ENCODE measurements around the gene FAH.
"Not testable (repeated sequence)": the region's sequence is repeated elsewhere in the genome, so short reads cannot be mapped to it uniquely, and the experiment has no call there.

Gene FAH

GRCh38 chr15:80120636-80121035 lies 32.2 kb upstream of the FAH start:
- Histone ChIP-seq H3K36me3 (ENCODE audit: insufficient read depth, low read length) (peaks cover 30% of the 10 kb centered on the region), H3K9ac (ENCODE audit: low read depth, low read length) (no peak overlapping the region), H3K27me3 (ENCODE audit: insufficient read depth, low read length, poor library complexity) (no peaks in the 10 kb centered on the region)

DNA sequence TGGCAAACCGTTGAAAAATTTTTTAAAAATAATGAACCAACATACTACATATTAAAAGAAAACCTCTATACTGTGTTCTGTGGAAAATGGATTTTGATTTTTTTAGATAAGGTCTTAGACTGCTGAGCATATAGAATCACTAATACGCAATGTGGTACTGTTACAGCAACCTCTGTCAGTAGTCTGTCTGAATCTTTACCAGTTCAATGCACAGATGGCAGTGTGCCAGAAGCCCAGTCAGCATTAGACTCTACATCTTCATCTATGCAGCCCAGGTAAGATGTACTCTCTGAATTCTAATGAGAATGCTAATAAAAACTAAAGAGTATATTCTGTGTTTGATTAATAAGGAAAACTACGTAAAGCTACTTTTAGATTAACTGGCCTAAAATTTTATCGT lies 31.3 kb upstream of the FAH start:
- no peak overlapping the region for H2AFZ ChIP-seq (ENCODE audit: low read depth, low read length)
- peaks cover 2% of the 10 kb centered on the region; the same call in 1 of the 2 replicates for H4K20me1 ChIP-seq (ENCODE audit: insufficient read depth, low read length)
- no peak for ATAC-seq (ENCODE audit: insufficient read depth, low read depth)
- no peaks in the 10 kb centered on the region for H3K27me3 ChIP-seq (ENCODE audit: insufficient read depth, low read length, poor library complexity)
- H3K9me3 ChIP-seq (ENCODE audit: insufficient read depth, low read length, severe bottlenecking), result no peaks in the 10 kb centered on the region
- DNase-seq, result no peak
- H3K4me3 ChIP-seq (ENCODE audit: low read depth in 1 of 2, low read length in 2 of 2), result no peak overlapping the region
- H3K9ac ChIP-seq (ENCODE audit: low read depth, low read length), result no peak overlapping the region
- no peak for TF ChIP-seq EZH2 (IDR thresholded peaks at IDR 0.05; ENCODE audit: borderline replicate concordance, low read depth, low read length, severe bottlenecking)
- no peak for TF ChIP-seq CTCF (IDR thresholded peaks at IDR 0.05; ENCODE audit: borderline replicate concordance, extremely low read depth, low read length, poor library complexity, severe bottlenecking)
- no peak overlapping the region for H3K4me2 ChIP-seq (ENCODE audit: insufficient read depth, low read length)
- H3K4me1 ChIP-seq (ENCODE audit: insufficient read depth, low read length), result no peaks in the 10 kb centered on the region
- H3K27ac ChIP-seq (ENCODE audit: low read length), result no peak overlapping the region
- peaks cover 24% of the 10 kb centered on the region; the same call in 1 of the 2 replicates for H3K79me2 ChIP-seq (ENCODE audit: insufficient read depth, low read length)
- peaks cover 36% of the 10 kb centered on the region for H3K36me3 ChIP-seq (ENCODE audit: insufficient read depth, low read length)

More at GRCh38 chr15:80120636-80121035, 32.2 kb upstream of the FAH start:
- ATAC-seq (ENCODE audit: insufficient read depth, low read depth) (no peak), DNase-seq (no peak)
- Histone ChIP-seq H4K20me1 (ENCODE audit: insufficient read depth, low read length) (peaks cover 2% of the 10 kb centered on the region; the same call in 1 of the 2 replicates), H3K79me2 (ENCODE audit: insufficient read depth, low read length) (peaks cover 31% of the 10 kb centered on the region; the same call in 1 of the 2 replicates), H2AFZ (ENCODE audit: low read depth, low read length) (no peak overlapping the region), H3K4me2 (ENCODE audit: insufficient read depth, low read length) (no peak overlapping the region), H3K4me3 (ENCODE audit: low read depth in 1 of 2, low read length in 2 of 2) (no peak overlapping the region), H3K27ac (ENCODE audit: low read length) (no peak overlapping the region), H3K4me1 (ENCODE audit: insufficient read depth, low read length) (no peaks in the 10 kb centered on the region), H3K9me3 (ENCODE audit: insufficient read depth, low read length, severe bottlenecking) (no peaks in the 10 kb centered on the region)
- TF ChIP-seq EZH2 (IDR thresholded peaks at IDR 0.05; ENCODE audit: borderline replicate concordance, low read depth, low read length, severe bottlenecking), result no peak
- TF ChIP-seq CTCF (IDR thresholded peaks at IDR 0.05; ENCODE audit: borderline replicate concordance, extremely low read depth, low read length, poor library complexity, severe bottlenecking), result no peak

DNA sequence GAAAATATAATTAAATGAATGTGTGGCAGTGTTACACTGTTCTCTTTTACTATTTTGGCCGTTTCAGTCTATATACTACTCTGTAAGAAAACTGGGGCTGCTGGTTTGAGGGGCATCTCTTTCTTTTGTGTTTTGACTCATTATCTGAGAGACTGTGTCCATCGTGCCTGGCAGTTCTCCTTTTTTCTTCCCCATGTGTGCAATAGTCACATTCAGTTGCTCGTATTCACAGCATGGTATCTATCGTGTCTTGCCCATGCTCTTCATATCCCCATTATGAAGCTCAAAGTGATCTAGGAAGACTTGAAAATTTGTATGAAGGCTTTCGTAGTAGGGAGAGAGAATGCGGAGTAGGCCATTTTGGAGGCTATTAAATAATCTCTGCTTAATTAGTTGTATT lies 29.8 kb upstream of the FAH start:
- H3K27ac ChIP-seq (ENCODE audit: low read length), result no peak overlapping the region
- no peak overlapping the region for H3K4me3 ChIP-seq (ENCODE audit: low read depth in 1 of 2, low read length in 2 of 2)
- TF ChIP-seq CTCF (IDR thresholded peaks at IDR 0.05; ENCODE audit: borderline replicate concordance, extremely low read depth, low read length, poor library complexity, severe bottlenecking) (no peak), EZH2 (IDR thresholded peaks at IDR 0.05; ENCODE audit: borderline replicate concordance, low read depth, low read length, severe bottlenecking) (no peak)
- H2AFZ ChIP-seq (ENCODE audit: low read depth, low read length), result no peak overlapping the region
- ATAC-seq (ENCODE audit: insufficient read depth, low read depth) (no peak), DNase-seq (no peak)
- no peaks in the 10 kb centered on the region for H3K4me1 ChIP-seq (ENCODE audit: insufficient read depth, low read length)
- peaks cover 36% of the 10 kb centered on the region for H3K36me3 ChIP-seq (ENCODE audit: insufficient read depth, low read length)
- peaks cover 2% of the 10 kb centered on the region; the same call in 1 of the 2 replicates for H4K20me1 ChIP-seq (ENCODE audit: insufficient read depth, low read length)
- no peaks in the 10 kb centered on the region for H3K9me3 ChIP-seq (ENCODE audit: insufficient read depth, low read length, severe bottlenecking)
- H3K27me3 ChIP-seq (ENCODE audit: insufficient read depth, low read length, poor library complexity), result no peaks in the 10 kb centered on the region
- no peak overlapping the region for H3K9ac ChIP-seq (ENCODE audit: low read depth, low read length)
- H3K4me2 ChIP-seq (ENCODE audit: insufficient read depth, low read length), result no peak overlapping the region
- H3K79me2 ChIP-seq (ENCODE audit: insufficient read depth, low read length), result peaks cover 12% of the 10 kb centered on the region; the same call in 1 of the 2 replicates

- H3K36me3 ChIP-seq (ENCODE audit: insufficient read depth, low read length), result peaks cover 28% of the 10 kb centered on the region; the same call in 1 of the 2 replicates
- not testable (repeated sequence) for H3K9me3 ChIP-seq (ENCODE audit: insufficient read depth, low read length, severe bottlenecking); H3K4me3 ChIP-seq (ENCODE audit: low read depth in 1 of 2, low read length in 2 of 2); H3K4me2 ChIP-seq (ENCODE audit: insufficient read depth, low read length); H2AFZ ChIP-seq (ENCODE audit: low read depth, low read length); ATAC-seq (ENCODE audit: insufficient read depth, low read depth); H3K27me3 ChIP-seq (ENCODE audit: insufficient read depth, low read length, poor library complexity); H3K27ac ChIP-seq (ENCODE audit: low read length); H3K4me1 ChIP-seq (ENCODE audit: insufficient read depth, low read length); H3K79me2 ChIP-seq (ENCODE audit: insufficient read depth, low read length); H3K9ac ChIP-seq (ENCODE audit: low read depth, low read length); DNase-seq; H4K20me1 ChIP-seq (ENCODE audit: insufficient read depth, low read length)
Observed at GRCh38 chr15:80127253-80127652, 25.5 kb upstream of the FAH start.
